Chondrocyte (in vitro differentiated cells): ENCODE measurements around the gene KIF3C. TPM values are rescaled to one million over a fixed set of nuclear protein-coding genes. Genes with fewer than 3 reads are reported as not detected.
"Not testable (repeated sequence)": the region's sequence is repeated elsewhere in the genome, so short reads cannot be mapped to it uniquely, and the experiment has no call there.

Experiments used
- DNase-seq: peaks from one replicate; pipeline ENCODE4 v3.0.0; 2021; ENCODE audit warnings: mixed read lengths, low spot score
- H3K27ac Mint-ChIP-seq: one replicate; pipeline ENCODE4 v1.8.0; 2021; ENCODE audit warnings: mild to moderate bottlenecking, moderate library complexity, mixed read lengths; ENCODE audit not compliant: unreplicated experiment
- H3K27me3 Mint-ChIP-seq: 2 replicates; pipeline ENCODE4 v1.8.0; 2021; ENCODE audit warnings: low read depth, mixed read lengths
- H3K36me3 Mint-ChIP-seq: 2 replicates; pipeline ENCODE4 v1.8.0; 2021; ENCODE audit warnings: low read depth, mixed read lengths
- H3K4me1 Mint-ChIP-seq: 2 replicates; pipeline ENCODE4 v1.8.0; 2021; ENCODE audit warnings: low read depth, mild to moderate bottlenecking, mixed read lengths
- H3K4me3 Mint-ChIP-seq: one replicate; pipeline ENCODE4 v1.8.0; 2021; ENCODE audit warnings: mild to moderate bottlenecking, moderate library complexity, mixed read lengths; ENCODE audit not compliant: unreplicated experiment
- H3K9me3 Mint-ChIP-seq: 2 replicates; pipeline ENCODE4 v1.8.0; 2021; ENCODE audit warnings: low read depth, mixed read lengths
- CTCF ChIP-seq: fragments of 200-600 bp; sonication (generic); IDR thresholded peaks from 2 replicates; pipeline ENCODE4 v1.5.0; 2021; ENCODE audit warnings: antibody characterized with exemption, mild to moderate bottlenecking, moderate library complexity
- total RNA-seq: library from RNA; stranded (reverse); gene quantifications from 3 replicates; pipeline ENCODE4 v1.2.1, GENCODE V29; 2021

KIF3C gene
- total RNA-seq, 1 donor from 2014 or later, result 37.3 TPM

DNA sequence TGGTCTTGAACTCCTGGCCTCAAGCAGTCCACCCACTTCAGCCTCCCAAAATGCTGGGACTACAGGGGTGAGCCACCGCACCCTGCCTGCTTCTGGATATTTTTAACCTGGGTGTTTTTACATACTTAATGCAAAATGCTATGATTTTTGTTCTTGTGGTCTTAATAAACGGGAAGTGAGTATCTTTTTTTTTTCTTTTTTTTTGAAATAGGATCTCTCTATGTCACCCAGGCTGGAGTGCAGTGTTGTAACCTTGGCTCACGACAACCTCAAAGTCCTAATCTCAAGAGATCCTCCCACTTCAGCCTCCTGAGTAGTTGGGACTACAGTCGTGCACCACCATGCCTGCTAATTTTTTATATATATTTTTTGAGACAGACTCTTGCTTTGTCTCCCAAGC lies 84.8 kb downstream of the KIF3C start:
- H3K4me3 Mint-ChIP-seq, result no peak overlapping the region
- no peak for DNase-seq
- H3K9me3 Mint-ChIP-seq, result peaks cover 3% of the 10 kb centered on the region
- no peak for TF ChIP-seq CTCF
- peaks cover 3% of the 10 kb centered on the region for H3K4me1 Mint-ChIP-seq
- H3K36me3 Mint-ChIP-seq, result no peaks in the 10 kb centered on the region
- H3K27ac Mint-ChIP-seq, result no peak overlapping the region
- no peaks in the 10 kb centered on the region for H3K27me3 Mint-ChIP-seq

GRCh38 chr2:25896308-25896707 lies 86.0 kb downstream of the KIF3C start:
- DNase-seq, H3K27me3 Mint-ChIP-seq, H3K4me1 Mint-ChIP-seq, H3K36me3 Mint-ChIP-seq, H3K27ac Mint-ChIP-seq, H3K4me3 Mint-ChIP-seq, H3K9me3 Mint-ChIP-seq: not testable (repeated sequence)

DNA sequence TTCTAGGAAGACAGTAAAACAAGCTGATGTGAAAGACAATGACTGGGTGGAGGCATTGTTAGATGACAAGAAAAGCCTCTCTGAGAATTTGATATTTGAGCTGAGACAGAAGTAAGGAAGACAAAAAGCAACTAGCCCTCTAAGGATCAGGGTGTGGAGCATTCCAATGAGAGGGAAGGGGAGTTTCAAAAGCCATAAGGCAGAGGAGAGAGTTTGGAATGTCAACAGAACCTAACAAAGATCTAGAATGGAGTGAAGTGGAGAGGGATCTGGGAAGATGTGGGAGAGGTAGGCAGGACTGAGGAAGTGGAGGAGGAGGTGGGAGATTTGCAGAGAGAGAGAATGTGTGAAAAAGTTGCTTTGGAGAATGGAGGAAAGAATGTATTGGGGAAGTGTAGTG lies 86.7 kb downstream of the KIF3C start:
- H3K27ac Mint-ChIP-seq, result no peak overlapping the region
- no peaks in the 10 kb centered on the region for H3K9me3 Mint-ChIP-seq
- H3K36me3 Mint-ChIP-seq, result no peaks in the 10 kb centered on the region
- DNase-seq, result no peak
- H3K4me1 Mint-ChIP-seq, result peaks cover 3% of the 10 kb centered on the region
- H3K4me3 Mint-ChIP-seq, result no peak overlapping the region
- H3K27me3 Mint-ChIP-seq, result no peaks in the 10 kb centered on the region
- no peak for TF ChIP-seq CTCF

- Mint-ChIP-seq H3K36me3 (no peaks in the 10 kb centered on the region), H3K27ac (no peak overlapping the region), H3K4me1 (peaks cover 3% of the 10 kb centered on the region), H3K27me3 (no peaks in the 10 kb centered on the region), H3K4me3 (no peak overlapping the region), H3K9me3 (no peaks in the 10 kb centered on the region)
- no peak for TF ChIP-seq CTCF
- no peak for DNase-seq
Observed at GRCh38 chr2:25895018-25895417, 87.3 kb downstream of the KIF3C start.

GRCh38 chr2:25894135-25894830 lies 88.0 kb downstream of the KIF3C start:
- H3K4me3 Mint-ChIP-seq, result no peak overlapping the region
- TF ChIP-seq CTCF, result no peak
- H3K27ac Mint-ChIP-seq, result no peak overlapping the region
- H3K27me3 Mint-ChIP-seq, result no peaks in the 10 kb centered on the region
- peaks cover 3% of the 10 kb centered on the region for H3K4me1 Mint-ChIP-seq
- H3K36me3 Mint-ChIP-seq, result no peaks in the 10 kb centered on the region
- H3K9me3 Mint-ChIP-seq, result no peaks in the 10 kb centered on the region
- DNase-seq, result no peak

GRCh38 chr2:25891672-25892071 lies 90.6 kb downstream of the KIF3C start:
- Mint-ChIP-seq H3K27ac (no peak overlapping the region), H3K4me3 (no peak overlapping the region), H3K36me3 (no peaks in the 10 kb centered on the region), H3K9me3 (no peaks in the 10 kb centered on the region), H3K27me3 (no peaks in the 10 kb centered on the region), H3K4me1 (peaks cover 3% of the 10 kb centered on the region)
- DNase-seq, result no peak
- TF ChIP-seq CTCF, result no peak
